GM21825 (cell line): ENCODE data around the gene MAGI1.

Experiments used
- ATAC-seq: cut with Tn5 transposase; IDR thresholded peaks from one replicate; pipeline ENCODE4 v1.9.1; 2021; ENCODE audit warnings: mild to moderate bottlenecking, moderate library complexity; ENCODE audit not compliant: unreplicated experiment

Gene MAGI1

DNA sequence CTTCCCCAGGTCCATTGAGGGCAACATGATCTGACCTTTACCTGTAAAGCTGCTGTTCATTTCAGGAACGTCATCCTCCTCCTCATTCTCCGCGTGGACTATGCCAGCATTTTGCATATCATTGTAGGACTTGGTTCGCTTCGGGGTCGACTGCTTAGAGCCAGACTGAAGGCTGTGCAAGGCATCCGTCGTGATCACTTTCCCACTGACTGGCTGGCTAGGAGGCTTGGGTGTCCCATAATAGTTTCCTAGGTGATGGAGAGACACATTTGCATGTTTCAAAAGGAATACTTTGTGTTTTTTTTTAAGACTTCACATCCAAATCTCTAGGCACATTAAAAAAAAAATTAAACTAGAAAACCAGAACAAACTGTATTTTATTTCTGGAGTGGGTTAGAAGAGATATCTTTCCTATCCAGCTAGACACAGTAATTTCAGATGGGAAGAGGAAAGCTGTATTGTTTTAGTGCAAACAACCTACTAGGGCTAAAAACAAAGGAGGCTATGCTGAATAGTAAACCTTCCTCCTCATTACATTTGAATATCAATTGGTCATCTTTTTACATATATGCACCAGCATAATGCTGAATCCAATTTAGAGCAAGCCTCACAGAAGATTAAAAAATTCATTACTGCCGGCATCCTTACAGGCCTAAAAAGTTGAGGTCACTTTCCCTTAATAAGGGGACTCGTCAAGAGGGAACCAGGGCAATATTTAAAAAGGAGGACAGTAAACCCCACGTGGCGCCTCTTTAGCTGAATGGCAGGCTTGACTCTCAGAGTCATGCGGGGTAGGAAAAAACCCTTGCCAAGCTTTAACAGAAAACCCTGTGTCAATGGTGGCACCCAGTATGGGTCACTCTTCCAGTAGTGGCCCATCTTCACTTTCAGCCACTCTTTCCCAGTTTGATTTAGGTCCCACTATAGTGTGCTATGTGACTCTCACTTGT lies 559.9 kb downstream of the MAGI1 start:
- ATAC-seq, result no peak

DNA sequence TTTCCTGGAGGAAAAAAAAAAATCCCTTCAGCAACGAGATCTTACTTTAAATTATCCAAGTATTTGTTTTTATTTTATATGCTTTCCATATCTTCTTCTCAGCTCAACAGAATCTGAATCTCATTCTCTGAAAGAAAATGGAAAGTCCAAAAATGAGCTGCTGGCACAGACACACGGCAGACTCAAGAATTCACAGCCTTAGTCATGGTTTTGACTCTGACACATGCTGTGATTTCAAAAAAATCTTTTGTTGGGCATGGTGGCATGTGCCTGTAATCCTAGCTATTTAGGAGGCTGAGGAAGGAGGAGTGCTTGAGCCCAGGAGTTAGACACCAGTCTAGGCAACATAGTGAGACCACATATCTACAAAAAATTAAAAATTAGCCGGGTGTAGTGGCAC lies 565.0 kb downstream of the MAGI1 start:
- no peak for ATAC-seq

DNA sequence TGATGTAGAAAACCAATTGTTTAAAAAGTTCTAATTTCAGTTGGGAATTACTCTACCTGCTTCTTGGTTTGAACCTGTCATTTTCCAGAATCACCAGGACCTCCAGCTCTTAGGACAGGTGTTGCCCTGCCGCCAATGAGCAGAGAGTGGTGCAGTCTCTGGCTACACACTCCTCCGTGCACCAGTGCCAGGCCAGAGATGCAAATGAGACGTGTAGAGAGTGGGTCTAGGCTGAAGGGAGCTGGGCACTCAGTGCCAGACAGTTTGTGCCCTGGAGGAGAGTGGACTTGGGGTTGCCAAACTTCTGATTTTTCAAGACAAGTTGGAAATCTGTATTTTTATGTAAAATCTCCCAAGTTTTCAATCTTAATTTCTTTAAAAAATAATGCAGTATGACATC lies 566.2 kb downstream of the MAGI1 start:
- ATAC-seq, result no peak

DNA sequence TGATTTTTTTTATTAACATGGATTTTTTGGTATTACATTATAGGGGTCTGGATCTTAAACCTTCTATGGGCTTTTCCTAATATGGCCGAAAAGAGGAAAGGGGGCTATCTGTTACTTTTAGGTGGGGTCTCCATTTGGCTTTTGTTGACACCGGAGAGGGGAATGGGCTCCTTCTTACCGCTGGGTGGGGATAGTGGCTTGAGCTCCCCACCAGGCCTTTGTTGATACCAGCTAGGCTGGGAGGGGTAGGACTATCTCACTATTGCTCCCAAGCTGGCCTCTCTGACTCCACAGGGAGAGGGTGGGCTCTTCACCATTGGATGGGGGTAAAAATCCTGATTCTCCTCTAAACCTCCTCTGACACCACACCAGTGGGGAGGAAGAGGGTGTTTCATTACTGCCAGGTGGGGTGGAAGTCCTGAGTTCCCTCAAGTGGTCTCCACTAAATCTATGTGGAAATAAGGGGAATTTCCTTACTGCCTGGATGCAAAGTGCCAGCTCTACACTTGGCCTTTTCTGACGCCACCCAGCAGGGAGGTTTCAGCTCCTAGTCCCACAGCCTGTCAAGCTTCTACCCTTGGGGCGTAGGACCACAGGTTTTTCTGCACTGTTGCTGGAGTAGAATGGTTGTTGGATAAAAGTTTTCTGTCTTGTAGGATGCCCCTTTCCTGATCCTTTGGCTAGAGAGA lies 572.3 kb downstream of the MAGI1 start:
- no peak for ATAC-seq

DNA sequence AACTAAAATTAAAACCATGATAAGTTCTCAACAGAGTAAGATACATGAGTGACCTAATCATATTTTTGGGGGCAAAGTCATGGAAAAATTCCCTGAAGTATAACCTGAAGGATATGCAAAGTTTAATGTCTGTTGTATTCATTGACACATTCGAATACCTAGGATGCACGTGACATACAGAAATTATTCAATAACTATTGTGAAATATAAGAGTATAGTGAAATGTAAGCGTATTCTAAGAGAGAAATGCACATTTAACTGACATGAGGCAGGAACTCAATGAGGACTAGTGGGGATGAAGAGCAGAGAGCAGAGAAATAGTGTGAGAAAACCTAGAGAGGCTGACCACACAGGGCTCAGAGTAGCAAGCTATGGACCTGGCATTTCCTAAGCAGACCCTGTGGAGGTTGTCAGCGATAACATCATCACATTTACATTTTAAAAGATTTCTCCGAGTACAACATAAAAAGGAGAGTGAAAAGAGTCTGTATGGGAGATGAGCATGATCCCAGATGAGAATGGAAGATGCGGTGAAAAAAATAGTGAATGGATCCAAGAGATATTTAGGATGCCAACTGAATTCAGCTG lies 588.8 kb downstream of the MAGI1 start:
- ATAC-seq, result no peak

DNA sequence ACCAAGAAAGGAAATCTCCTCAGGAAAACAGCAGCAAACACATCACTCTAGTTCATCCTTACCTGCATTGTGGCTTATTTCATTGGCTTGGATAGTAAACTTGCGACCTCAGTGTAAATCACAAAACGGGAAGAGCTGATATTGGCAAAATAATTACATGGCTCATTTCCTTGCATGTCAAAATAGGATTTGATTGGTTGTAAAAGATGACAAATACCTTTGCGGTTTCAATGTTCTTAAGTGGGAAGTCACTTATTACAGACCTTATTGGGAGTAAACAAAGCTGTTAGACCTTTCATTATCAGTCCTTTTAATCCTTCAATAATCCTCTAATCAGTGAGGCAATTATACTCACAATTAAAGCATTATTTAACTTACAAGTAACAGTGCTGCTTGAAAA lies 590.6 kb downstream of the MAGI1 start:
- ATAC-seq, result no peak

DNA sequence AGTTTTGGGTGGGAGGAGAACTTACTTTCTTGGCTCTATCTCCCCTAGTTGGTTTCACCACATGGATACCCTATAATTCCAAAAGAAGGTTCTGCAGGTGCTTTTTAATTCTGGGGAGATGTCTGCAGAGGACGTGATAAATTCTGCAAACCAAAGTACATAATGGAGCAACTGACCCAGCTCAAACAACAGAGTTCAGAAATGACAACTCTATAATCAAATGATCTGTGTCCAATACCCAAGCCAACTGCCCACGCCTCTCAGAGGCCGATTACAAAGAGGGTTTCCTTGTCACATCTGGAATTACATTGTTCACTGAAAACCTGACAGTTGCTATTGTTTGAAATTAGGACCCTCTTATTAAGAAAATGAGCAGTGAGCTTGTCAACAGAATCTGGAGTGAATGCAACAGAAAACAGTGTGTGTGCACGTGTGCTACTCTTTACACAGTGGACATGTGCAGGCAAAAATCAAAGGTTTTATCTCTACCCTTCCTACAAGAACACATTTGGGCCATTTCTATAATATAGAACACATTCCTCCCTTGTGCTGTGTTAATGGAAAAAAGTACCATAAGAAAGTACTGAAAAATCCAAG lies 593.0 kb downstream of the MAGI1 start:
- no peak for ATAC-seq

DNA sequence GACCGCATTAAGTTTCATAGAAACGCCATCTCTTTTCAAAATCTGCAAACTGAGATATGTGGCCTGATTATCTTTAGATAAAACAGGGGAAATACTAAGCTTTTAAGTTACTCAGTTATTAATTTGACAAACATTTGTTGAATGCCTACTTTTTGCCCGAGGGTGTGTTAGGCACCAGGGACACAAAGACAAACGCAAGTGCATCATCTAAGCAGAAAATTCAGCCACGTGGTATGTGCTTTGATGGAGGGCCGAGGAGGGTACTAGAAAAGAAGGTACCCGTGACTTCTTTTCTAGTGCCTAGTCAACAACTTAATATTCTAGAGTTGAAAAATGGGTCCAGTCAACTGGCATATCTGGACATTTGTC lies 594.3 kb downstream of the MAGI1 start:
- no peak for ATAC-seq

DNA sequence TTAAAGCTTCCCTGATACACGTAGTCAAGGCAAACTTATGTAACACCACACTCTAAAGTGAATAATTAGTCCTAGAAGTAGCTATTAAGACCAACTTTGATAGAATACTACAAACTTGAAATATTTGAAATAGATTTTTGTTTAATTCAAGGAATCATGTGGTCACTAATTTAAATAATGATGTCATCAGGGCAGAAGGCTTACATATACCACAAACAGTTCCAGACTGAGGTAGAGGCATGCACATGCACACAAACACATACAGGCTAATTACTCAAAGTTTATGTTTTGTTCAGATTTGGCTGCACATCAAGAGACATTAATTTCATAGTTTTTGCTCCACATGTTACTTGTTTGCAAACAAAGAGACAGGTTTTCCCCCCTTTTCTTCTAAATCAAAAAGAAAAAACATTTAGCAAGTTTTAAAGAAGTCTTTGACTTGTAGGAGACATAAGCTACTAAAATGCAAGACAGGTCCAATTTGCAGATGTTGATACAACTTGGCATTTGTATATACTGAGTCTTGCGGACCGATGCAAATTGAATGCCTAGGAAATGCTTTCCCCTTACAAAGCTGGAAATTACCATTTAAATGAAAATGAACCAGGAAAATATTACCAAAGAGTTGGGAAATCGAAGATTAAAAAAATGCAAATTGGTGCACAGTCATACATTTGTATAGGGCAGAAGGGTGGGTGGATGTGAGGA lies 594.8 kb downstream of the MAGI1 start:
- ATAC-seq, result no peak

DNA sequence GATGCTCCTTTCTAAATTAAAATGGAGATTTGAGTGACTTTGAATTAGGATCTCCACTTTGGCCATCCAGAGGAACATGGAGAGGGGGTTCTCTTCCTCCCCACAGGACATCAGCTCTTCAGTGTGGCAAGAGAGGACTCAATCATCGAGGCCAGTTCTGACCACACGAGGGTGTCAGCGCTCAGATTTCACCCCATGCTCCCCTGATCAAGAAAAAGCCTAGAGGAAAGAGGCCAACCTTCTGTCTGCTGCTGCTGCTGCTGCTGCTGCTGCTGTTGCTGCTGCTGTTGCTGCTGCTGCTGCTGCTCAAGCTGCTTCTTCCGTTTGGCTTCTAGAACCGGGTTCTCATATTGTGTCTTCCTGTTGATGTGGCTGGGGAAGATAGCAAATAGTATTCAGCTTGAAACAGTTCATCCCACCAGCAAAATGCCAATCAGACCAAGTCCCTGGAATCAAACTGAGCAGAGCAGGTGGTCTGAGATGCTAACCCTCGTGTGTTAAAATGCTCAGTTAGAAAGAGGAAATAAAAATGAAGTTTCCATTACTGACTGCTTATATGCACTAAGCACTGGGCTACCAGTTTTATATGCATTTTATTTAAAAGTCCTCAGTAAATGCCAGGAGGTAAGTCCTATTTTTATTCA lies 599.0 kb downstream of the MAGI1 start:
- no peak for ATAC-seq

DNA sequence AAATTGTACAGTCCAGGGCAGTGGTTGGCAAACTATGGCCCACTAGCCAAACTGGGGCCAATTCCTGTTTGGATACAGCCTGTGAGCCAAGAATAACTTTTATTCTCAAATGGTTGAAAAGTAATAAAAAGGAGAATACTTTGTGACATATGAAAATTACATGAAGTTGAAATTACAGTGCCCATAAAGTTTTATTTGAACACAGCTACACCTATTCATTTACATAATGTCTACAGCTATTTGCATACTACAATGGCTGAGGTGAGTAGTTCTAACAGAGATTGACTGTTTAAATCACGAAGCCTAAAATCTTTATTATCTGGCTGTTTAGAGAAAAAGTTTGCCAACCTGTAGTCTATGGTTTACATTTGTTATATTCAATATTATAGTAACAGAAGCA lies 600.1 kb downstream of the MAGI1 start:
- no peak for ATAC-seq

DNA sequence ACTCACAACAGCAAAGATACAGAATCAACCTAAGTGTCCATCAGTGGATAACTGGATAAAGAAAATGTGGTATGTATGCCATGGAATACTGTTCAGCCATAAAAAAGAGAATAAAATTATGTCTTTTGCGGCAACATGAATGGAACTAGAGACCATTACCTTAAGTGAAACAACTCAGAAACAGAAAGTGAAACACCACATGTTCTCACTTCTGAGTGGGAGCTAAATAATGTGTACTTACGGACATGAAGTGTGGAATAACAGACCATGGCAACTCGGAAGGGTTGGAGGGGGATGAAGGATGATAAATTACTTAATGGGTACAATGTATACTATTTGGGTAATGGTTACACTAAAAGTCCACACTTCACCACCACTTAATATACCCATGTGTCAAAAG lies 600.6 kb downstream of the MAGI1 start:
- no peak for ATAC-seq

DNA sequence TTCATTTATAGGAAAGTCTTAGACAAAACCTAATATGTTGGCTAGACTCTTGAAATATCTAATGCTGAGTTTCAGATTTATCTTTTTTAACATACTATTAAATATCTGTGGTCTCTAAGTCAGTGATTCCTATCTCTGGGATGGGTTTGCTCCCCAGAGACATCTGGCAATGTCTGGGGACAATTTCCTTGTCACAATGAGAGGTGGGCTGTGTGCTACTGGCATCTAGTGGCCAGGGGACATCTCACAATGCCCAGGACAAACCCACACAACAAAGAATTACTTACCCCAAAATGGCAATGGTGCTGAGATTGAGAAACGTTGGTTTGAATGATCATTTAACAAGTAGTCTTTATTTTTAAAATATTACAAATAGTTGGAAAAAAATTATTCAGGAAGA lies 602.1 kb downstream of the MAGI1 start:
- no peak for ATAC-seq

DNA sequence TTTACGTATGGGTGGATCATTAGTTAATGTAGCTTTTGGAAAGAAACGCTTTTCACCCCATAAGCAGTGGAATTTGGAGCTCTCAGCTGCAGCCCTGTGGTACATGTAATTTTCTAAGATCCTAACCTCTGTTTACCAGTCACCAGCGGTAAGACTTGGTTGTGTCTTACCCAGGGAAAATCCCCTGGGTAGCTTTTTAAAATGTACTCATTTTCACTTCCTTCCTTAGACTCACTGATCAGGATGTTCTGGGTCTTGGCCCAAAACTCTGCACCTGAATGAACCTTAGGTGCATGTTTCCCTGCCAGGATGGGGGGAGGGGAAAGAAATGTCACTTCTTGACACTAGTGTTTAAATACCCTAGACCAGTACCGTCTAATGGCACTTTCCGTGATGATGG lies 605.2 kb downstream of the MAGI1 start:
- no peak for ATAC-seq

DNA sequence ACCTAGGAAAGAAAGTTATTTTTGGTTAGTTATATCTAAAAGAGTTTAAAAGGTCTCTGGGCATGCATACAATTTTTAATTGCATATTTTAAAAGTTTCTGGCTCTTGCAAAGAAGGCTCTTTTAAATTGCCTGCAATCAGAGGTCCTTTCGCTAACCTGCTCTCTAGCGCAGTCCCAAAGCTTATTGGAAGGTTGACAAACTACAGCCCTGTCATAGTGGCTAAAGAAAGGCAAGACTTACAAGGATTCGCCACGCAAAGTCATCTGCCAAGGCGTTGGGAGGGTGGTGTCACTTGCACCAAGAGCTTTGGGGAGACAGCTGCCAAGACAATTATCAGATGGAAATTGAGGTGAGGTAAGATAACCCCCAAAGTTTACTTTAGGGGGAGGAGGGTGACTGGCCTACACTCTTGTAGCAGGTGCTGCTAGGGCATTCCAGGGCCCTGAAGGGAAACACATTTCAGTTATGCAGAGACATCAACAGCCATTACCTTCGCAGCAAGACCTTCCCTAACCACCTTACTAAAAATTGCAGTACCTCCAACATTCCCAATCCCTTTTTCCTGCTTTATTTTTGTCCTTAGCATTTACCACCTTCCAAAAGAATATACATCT lies 606.2 kb downstream of the MAGI1 start:
- no peak for ATAC-seq

DNA sequence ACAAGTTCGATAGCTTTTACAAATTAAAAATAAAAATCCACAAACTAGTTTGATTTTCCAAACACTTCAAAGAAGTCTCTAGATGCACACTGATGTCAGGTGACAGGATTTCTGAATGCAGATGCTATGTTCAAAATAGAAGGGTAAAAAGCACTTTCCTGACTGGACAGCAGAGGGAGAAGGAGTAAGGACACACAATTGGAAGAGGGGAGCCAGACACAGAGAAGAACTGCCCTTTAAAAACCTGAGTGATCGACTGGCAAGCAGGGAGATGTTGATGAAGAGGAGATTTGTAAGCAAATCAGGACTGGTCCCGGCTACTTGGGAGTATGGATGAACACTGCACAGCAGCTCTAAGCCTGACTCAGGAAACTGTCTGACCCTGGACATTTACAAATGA lies 612.8 kb downstream of the MAGI1 start:
- no peak for ATAC-seq

DNA sequence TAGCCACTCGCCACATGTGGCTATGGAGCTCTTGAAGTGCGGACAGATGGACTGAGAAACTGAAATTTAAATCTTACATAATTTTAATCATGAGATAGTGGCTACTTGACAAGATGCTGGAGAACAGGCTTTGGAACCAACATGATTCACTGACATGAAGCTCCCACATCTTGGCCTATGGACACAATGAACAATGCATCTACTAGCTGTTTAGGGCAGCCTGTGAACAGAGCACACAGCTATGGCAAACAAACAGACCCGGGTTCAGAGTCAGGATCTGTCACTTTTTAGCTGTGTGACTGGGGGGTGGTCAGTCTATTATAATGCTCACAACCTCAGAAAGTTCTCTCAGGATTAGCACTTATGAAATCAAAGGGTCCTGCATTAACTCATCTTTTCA lies 616.6 kb downstream of the MAGI1 start:
- ATAC-seq, result no peak

DNA sequence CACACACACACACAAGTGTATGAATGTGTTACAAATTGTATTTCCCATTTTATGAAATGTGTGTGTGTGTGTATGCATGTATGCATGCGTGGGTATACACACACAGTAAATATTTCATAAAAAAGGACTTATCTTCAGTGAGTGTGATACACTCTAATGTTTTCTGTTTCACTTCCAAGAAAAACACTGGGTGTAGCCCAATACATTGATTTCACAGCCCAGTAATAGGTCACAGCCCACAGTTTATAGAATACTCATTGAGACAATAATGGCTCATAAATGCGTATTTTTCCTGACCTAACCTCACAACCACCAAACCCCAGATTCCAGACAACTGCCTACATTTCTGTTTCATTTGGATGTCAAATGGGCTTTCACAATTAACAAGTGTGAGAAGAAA lies 619.5 kb downstream of the MAGI1 start:
- no peak for ATAC-seq

DNA sequence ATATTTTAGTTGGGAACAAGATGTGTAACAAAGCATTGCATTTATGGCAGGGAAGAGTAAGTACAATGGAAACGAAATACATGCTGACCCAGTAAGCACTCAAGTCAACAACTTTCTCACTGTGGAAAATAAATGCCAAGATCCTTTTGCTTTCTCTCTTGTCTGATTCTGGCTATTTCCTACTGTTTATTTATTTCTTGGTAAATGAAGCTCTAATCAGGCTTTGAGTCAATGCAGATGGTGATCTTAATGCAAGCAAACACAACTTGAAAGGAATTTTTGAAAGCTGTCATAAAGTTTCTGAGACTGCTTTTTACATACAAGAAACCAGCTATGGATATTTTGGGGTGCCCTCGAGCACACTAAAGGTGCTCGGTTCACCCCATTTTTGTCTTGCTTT lies 624.8 kb downstream of the MAGI1 start:
- ATAC-seq, result no peak

DNA sequence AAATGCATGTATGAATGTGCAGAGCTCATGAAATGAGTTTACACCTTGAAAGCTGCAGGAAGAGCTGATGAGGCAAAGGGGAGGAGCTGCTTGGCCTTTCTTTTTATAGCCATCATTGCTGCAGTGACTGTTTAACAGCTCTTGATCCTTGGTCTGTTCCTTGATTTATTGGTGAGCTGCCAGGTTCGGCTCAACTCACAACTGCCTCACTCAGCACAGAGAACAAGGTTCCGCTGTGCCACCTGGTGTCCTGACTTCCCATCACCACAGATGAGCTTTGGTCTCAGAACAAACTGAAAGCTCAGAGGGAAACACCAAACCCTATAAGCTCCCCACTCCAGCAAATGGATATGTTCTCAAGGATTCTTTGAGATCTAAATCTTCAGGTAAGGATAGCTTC lies 626.1 kb downstream of the MAGI1 start:
- ATAC-seq, result no peak
